ENCODE data around the gene LIMA1.

GRCh38 chr12:50181691-50182090 is 101.6 kb downstream of the LIMA1 start:
- no peak for TF ChIP-seq RAD21 (conservative IDR thresholded peaks at IDR 0.05)
- TF ChIP-seq TAF1 (IDR thresholded peaks at IDR 0.05; ENCODE audit: low read depth), result no peak
- no peak for TF ChIP-seq CTCF (IDR thresholded peaks at IDR 0.05; ENCODE audit: poor library complexity, severe bottlenecking)

All from neural cell (in vitro differentiated cells).